T-helper 9 cell (primary cell): ENCODE results near the gene RSRP1.

Experiments
- DNase-seq: peaks from one replicate; pipeline ENCODE4 v3.0.0-alpha.2; 2020

The RSRP1 gene

GRCh38 chr1:25217015-25217414 is 30.2 kb downstream of the RSRP1 start:
- DNase-seq: no peak

- DNase-seq: no peak
Measured at GRCh38 chr1:25216123-25216522, 31.1 kb downstream of the RSRP1 start.

GRCh38 chr1:25212725-25213124 is 34.5 kb downstream of the RSRP1 start:
- no peak for DNase-seq

GRCh38 chr1:25210728-25211127 is 36.5 kb downstream of the RSRP1 start:
- DNase-seq: no peak

GRCh38 chr1:25209516-25209915 is 37.7 kb downstream of the RSRP1 start:
- no peak for DNase-seq

- no peak for DNase-seq
Measured at GRCh38 chr1:25208561-25209222, 38.6 kb downstream of the RSRP1 start.

- DNase-seq: no peak
Measured at GRCh38 chr1:25208092-25208491, 39.2 kb downstream of the RSRP1 start.

GRCh38 chr1:25206201-25206600 is 41.1 kb downstream of the RSRP1 start:
- no peak for DNase-seq

GRCh38 chr1:25205786-25206185 is 41.5 kb downstream of the RSRP1 start:
- DNase-seq: no peak

- DNase-seq: no peak
Measured at GRCh38 chr1:25204797-25205480, 42.3 kb downstream of the RSRP1 start.

- DNase-seq: no peak
Measured at GRCh38 chr1:25201006-25201405, 46.2 kb downstream of the RSRP1 start.

- no peak for DNase-seq
Measured at GRCh38 chr1:25199819-25200620, 47.2 kb downstream of the RSRP1 start.

GRCh38 chr1:25198663-25199252 is 48.5 kb downstream of the RSRP1 start:
- DNase-seq: no peak

GRCh38 chr1:25197982-25198662 is 49.1 kb downstream of the RSRP1 start:
- DNase-seq: no peak

- DNase-seq: no peak
Measured at GRCh38 chr1:25197235-25197975, 49.8 kb downstream of the RSRP1 start.

GRCh38 chr1:25196830-25197229 is 50.4 kb downstream of the RSRP1 start:
- no peak for DNase-seq

GRCh38 chr1:25195835-25196234 is 51.4 kb downstream of the RSRP1 start:
- no peak for DNase-seq

- DNase-seq: no peak
Measured at GRCh38 chr1:25194572-25195020, 52.7 kb downstream of the RSRP1 start.

- DNase-seq: no peak
Measured at GRCh38 chr1:25194054-25194453, 53.2 kb downstream of the RSRP1 start.

GRCh38 chr1:25193229-25193628 is 54.0 kb downstream of the RSRP1 start:
- DNase-seq: no peak
